ENCODE data around the gene CABP1. TPM values are rescaled to one million over a fixed set of nuclear protein-coding genes. Genes with fewer than 3 reads are reported as not detected.
A peak's percentile ranks its signal among the peaks of the same experiment; 100 is the strongest.

The CABP1 gene
- polyA plus RNA-seq, 1 donor: 7.7 TPM

- no peak for DNase-seq
Measured at GRCh38 chr12:120630104-120630892, 10.1 kb upstream of the CABP1 start.

DNA sequence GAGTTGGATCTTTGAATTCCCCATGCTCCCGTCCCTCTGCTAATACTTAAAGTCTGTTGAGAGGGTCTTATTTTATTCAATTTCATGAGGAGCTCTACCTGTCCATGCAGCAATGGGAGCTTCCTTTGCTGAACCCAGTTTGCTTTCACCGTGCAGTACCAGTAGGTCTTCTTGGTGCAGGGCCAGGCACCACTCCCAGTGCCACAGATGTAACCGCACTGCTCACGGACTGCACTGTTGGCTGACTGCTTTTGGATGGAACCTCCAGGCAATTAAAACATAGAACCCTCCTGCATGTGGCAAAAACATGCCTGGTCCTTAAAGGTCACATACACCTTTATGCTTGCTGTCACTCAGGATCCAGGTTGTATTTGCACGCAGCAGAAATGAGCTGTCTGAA is 9.3 kb upstream of the CABP1 start:
- no peak for DNase-seq

DNA sequence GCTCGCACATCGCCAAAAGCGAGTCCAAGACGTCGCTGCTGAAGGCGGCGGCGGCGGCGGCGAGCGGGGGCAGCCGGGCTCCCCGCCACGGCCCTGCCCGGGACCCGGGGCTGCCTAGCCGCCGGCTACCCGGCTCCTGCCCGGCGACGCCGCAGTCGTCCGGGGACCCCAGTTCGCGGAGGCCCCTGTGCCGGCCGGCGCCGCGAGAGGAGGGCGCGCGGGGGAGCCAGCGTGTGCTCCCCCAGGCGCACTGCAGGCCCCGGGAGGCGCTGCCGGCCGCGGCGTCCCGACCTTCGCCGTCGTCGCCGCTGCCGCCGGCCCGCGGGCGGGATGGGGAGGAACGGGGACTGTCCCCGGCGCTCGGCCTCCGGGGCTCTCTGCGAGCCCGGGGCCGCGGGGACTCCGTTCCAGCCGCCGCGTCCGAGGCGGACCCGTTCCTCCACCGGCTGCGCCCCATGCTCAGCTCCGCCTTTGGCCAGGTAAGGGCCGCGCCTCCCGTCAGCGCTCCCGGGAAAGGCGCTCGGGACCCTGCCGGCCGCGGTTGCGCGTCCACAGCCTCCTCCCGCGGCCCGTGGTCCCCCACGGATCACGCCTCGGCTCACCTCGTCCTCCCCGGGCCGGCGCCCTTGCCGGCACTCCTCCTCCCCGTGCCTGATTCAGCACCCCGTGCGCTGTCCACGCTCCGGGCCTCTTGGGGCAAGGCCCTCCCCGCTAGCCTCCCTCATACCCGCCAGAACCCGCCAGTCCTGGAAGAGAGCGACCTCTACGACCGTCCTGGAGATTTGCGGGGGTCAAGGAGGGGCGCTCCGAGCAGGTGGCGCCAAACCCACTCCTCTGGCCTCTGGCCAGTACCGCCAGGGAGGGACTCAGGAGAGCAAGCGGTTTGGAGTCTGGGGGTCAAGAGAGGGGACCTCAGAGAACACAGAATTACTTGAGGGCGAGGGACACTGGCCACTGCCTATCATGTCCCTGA is 721 bp downstream of the CABP1 start:
- peak; percentile 64 for DNase-seq

DNA sequence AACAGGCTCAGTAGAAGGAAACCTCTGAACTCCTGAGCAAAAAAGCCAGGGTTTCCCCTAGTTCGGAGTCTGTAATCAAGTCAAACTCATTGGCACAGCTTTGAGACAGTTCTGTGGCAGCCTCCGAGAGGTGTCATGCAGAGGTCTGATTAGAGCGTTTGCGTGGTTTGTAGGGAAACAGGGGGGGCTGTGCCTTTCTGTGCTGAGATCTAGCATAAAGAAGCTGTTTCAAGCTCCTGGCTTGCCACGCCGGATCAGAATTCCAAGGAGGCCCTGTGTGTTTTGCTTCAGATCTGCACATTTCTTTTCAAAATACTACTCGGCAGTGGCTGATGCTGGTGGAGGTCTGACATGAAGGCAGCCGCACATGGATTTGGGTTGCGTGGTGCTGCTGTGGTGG is 1.7 kb downstream of the CABP1 start:
- DNase-seq: no peak

- DNase-seq: no peak
Measured at GRCh38 chr12:120642826-120643225, 2.4 kb downstream of the CABP1 start.

- DNase-seq: no peak
Measured at GRCh38 chr12:120643574-120643973, 3.1 kb downstream of the CABP1 start.

GRCh38 chr12:120646044-120646443 is 5.6 kb downstream of the CABP1 start:
- DNase-seq: no peak

- DNase-seq: no peak
Measured at GRCh38 chr12:120647375-120647755, 6.9 kb downstream of the CABP1 start.

- no peak for DNase-seq
Measured at GRCh38 chr12:120649442-120650232, 9.2 kb downstream of the CABP1 start.

- DNase-seq: no peak
Measured at GRCh38 chr12:120650233-120650690, 9.8 kb downstream of the CABP1 start.

- no peak for DNase-seq
Measured at GRCh38 chr12:120651821-120652220, 11.4 kb downstream of the CABP1 start.

DNA sequence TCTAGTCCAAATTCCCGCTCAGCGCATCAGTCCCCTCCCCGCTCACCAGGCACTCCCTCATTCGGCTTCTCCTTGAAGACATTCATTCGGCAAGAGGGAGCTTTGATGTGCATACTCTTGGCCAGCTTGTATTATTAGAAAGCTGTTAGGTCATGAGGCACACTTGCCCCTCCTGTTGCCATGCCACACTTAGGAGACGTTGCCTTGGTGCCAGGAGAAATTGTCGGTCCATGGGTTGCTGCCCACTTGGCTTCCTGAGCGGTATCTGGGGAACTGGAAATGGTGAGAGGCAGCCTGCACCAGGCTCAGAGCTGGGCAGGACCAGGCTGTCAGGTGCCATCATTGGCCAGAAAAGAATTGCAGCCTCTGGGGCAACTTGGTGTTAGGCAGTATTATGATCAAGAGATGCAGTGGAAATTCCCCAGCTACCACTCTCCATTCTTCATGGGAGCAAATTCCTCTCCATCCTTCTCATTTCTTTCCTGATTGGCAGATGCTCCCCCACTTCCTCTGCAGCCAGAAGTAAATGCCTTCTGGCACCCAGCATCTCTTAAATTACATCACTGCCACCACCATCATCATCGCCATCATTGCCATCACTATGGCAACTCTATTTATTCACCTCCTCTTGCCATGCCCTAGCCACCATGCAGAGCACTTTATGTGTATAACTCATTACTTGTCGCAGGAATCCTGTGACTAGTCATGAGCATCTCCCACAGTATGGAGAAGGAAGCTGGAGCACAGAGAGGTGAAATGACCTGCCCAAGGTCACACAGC is 12.4 kb downstream of the CABP1 start:
- no peak for DNase-seq

DNA sequence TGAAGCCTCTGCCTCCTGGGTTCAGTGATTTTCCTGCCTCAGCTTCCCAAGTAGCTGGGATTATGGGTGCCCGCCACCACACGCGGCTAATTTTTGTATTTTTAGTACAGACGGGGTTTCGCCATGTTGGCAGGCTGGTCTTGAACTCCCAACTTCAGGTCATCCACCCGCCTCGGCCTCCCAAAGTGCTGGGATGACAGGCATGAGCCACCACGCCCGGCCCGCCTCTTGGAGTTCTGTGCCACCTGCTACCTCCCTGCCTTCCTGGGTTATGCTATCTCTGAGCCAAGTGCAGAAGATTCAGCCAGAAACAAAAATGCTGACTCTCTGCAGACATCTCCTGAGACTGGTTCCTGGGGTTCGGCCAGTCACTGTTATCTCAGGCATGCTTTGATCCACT is 13.2 kb downstream of the CABP1 start:
- DNase-seq: no peak

DNA sequence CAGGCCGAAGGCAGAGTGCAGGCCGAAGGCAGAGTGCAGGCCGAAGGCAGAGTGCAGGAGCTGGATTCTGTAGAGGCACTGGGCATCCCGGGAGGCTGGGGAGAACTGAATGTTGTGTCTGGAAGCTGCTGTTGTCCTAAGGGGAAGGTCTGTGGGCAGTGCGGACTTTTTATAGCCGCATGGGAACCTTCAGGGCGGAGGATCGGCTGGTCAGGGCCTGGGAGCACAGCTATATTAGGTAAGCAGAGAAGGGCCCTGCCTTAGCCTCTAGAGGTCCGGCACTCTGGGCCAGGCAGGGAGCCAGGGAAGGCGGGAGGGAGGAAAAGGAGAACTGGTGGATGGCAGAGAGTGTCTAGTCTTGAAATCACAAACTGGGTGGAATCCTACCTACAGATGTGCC is 14.2 kb downstream of the CABP1 start:
- no peak for DNase-seq

- no peak for DNase-seq
Measured at GRCh38 chr12:120656008-120656407, 15.6 kb downstream of the CABP1 start.

- no peak for DNase-seq
Measured at GRCh38 chr12:120658286-120659150, 18.1 kb downstream of the CABP1 start.

- no peak for DNase-seq
Measured at GRCh38 chr12:120659151-120659525, 18.7 kb downstream of the CABP1 start.

- no peak for DNase-seq
Measured at GRCh38 chr12:120661432-120661831, 21.0 kb downstream of the CABP1 start.

- DNase-seq: no peak
Measured at GRCh38 chr12:120662879-120663278, 22.5 kb downstream of the CABP1 start.

DNA sequence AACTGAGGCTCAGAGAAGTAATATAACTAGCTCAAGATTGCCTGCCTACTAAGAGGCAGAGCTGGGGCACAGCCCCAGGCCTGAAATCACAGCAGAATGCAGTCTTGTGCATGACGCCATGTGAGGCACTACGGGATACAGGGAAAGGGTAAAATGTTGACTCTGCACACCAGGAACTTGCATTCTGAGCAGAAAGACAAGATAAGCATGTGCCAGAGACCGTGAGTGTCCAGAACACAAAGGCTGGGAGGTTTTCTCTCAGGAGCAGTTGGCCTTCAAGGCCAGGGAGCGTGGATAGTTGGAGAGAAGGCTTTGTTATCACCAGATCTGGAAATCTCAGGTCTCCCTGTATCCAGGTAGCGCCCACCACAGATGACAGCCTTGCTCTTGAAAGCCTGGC is 23.3 kb downstream of the CABP1 start:
- DNase-seq: no peak

Measured in left kidney (tissue), 2 donors.